ENCODE results near the gene PDZD2.
"Not testable (repeated sequence)": the region's sequence is repeated elsewhere in the genome, so short reads cannot be mapped to it uniquely, and the experiment has no call there.

The PDZD2 gene

DNA sequence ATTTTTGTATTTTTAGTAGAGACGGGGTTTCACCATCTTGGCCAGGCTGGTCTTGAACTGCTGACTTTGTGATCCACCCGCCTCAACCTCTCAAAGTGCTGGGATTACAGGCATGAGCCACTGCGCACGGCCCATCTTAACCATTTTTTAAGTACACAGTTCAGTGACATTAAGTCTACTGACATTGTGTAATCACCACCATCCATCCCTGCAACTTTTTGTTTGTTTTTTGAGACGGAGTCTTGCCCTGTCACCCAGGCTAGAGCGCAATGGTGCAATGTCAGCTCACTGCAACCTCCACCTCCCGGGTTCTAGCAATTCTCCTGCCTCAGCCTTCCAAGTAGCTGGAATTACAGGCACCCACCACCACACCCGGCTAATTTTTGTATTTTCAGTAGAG, 480.0 kb downstream of the PDZD2 start:
- DNase-seq = not testable (repeated sequence)

DNA sequence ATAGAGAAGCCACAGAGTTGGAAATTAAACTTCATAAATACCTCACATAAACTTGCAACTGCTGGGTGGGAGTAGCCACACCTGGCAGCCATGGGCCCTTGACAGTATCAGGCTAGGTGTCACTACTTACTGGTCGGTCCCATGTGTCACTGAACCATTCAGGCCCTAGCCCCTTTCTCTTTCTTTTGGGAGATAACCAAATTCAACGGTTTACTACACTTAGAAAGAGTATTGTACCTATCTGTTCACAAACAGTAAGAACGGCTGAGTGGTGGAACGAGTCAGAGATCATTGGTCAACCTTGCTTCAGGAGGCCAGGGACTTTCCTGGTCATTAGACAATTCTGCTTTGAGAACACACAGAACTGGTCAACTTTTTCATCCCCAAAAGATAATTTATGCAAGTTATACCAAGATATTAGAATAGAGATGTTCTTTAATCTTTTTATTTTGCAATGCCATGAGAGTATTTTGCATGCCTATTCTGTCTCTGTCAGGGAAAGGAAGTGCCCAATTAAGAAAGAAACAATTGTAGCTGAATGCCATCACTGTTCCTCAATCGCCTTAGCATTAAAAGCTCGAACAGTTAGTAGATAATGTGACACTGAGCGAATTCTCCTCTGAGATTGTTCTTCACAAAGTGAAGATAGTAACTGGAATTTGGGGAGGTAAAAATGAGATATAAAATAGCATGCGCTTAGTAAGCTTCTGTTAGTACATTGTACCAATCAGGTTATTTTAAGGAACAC, 484.3 kb downstream of the PDZD2 start:
- no peak for DNase-seq

DNA sequence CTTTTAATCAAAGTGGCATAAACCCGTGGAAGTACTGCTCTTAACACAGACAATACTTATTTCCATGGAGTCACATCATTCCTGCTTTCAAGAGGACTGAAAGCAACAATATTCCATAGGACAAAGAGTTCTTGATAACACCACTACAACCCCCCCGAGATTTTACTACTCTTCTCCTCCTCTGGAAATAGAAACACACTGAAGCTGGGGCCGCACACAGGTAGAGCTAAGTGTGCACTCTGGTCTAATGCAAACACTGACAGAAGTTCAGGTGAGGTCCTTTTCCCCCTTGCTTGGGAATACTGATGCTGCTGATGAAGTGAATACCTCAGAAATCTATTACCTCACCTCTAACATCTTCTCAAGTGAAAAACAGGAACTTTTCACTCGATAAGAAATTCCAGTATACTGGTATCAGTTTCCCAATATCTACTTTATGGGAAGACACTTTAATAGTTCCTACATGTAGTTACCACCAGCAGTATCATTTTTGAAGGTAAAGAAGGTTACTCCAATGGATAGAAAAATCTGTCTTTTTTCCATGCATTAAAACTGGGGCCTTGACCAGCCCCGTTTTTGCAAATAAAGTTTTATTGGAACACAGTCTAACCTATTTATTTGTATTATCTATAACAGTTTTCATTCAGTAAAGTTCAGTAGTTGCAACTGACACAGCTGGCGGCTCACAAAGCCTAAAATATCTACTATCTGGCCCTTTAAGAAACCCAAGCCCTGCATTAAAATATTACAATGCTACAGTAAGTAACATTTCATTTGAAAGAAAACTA, 485.2 kb downstream of the PDZD2 start:
- no peak for DNase-seq

DNA sequence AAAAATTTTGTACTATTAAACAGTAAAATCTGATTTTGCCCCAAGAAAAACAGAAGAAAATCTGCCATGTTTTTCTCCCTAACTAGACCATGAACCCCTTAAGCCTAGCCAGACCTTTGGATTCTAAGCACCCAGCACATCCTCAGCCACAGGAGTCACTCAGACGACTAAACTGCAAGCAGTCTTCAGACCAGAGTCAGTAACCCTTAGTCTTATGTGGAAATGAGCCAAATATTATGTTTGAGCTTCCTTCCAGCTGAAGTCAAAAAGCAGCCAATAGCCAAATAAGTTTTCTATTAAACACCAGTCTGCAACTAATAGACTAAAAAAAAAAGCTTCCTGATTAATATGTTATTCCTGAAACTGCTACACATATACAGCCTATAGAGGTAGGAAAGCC, 487.8 kb downstream of the PDZD2 start:
- no peak for DNase-seq

DNA sequence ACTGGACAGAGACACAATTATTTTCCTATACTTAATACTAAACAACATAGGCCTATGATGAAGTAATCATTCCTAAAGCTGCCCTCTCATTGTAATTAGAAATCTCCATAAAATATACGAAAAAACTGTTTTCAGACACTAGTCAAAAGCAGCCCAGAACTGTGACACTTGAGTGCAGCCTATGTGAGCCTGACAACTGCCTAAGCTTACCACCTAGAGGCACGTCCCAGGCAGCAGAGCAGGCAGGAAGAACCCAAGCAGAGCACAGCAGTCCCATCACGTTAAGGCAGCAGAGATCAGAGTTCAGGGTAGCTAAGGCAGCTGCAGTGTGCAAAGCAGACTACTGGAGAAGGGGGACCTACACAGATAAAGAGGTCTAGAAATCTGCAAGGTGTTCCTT, 488.8 kb downstream of the PDZD2 start:
- no peak for DNase-seq

DNA sequence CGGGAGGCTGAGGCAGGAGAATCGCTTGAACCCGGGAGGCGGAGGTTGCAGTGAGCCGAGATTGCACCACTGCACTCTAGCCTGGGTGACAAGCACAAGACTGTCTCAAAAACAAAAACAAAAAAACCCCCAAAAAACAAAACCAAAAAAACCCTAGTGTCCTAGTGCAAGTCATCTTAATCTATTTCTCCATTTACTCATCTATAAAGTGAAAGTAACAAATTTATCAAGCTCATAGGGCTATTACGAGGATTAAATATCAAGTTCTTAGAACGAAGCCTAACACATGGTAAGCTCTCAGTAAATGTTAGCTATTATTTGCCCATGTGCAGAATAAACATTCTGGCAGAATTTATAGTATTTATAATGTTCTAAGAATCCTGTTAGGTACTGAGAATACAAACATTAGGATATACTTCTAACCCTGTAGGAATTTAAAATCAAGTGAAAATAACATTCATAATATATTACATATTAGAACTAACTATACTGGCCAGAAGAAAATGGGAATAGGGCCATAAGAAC, 490.2 kb downstream of the PDZD2 start:
- no peak for DNase-seq

- no peak for DNase-seq
These were observed 491.9 kb downstream of the PDZD2 start for GRCh38 chr5:32130865-32131264.

GRCh38 chr5:32131604-32132003, 492.7 kb downstream of the PDZD2 start:
- no peak for DNase-seq

- no peak for DNase-seq
These were observed 493.8 kb downstream of the PDZD2 start for GRCh38 chr5:32132757-32133156.

- DNase-seq = no peak
These were observed 496.2 kb downstream of the PDZD2 start for GRCh38 chr5:32135086-32135485.

GRCh38 chr5:32136342-32136741, 497.4 kb downstream of the PDZD2 start:
- DNase-seq = no peak

DNA sequence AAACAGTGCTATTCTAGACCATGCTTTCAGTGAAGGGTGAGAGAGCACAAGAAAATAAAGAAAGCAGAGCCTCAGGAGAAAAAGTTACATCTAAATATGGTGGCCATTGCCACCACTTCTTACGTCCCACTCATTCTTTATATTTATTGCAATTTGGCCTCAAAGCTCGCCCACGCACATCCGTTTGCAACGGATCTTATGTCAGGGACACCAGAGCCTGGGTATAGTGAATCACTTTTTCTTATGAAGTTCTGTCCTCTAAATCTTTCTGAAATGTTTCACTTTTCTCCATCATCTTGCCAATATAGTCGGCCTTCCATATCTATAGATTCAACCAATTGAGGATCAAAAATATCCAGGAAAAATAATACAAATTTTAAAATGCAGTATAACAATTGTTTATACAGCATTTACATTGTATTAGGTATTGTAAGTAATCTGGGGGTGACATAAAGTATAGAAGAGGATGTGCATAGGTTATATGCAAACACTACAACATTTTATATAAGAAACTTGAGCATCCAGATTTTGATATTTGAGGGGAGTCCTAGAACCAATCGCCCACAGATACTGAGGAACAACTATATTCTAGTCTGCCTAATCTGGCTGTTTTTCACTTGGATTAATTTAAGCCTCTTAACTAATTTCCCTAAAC, 500.0 kb downstream of the PDZD2 start:
- DNase-seq = no peak

GRCh38 chr5:32143617-32144377, 504.9 kb downstream of the PDZD2 start:
- DNase-seq = no peak

DNA sequence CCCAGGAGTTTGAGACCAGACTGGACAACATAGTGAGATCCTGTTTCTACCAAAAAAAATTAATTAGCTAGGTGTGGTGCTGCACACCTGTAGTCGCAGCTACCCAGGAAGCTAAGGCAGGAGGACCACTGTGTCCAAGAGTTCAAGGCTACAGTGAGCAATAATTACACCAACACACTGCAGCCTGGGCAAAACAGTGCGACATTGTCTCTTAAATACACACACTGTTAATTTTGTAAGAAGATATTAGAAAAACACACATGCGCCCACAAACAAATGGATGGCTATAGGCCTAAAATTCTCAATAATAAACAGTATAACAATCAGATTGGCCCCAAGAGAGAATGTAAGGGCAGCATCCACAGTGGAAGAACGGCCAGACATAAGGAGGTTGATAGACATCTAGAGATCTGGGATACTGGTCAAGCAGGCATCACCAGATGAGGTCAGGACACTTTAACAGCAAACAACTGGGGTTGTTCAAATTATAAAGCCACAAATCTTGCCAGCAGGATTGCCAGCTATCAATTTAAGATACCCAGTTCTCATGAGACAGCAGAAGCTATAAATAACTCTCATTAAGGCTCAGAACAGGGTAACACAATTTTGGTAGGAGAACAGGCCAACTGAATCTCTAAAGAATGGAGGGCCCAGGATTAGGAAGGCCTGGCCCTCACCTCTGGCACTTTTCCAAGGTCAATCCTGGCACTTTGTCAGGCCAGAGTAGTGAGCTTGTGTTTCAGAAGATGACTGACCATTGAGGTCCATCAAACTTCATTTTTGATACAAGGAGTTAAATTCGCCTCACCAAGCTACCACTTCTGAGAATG, 505.7 kb downstream of the PDZD2 start:
- DNase-seq = no peak

GRCh38 chr5:32145378-32145777, 506.4 kb downstream of the PDZD2 start:
- DNase-seq = no peak

DNA sequence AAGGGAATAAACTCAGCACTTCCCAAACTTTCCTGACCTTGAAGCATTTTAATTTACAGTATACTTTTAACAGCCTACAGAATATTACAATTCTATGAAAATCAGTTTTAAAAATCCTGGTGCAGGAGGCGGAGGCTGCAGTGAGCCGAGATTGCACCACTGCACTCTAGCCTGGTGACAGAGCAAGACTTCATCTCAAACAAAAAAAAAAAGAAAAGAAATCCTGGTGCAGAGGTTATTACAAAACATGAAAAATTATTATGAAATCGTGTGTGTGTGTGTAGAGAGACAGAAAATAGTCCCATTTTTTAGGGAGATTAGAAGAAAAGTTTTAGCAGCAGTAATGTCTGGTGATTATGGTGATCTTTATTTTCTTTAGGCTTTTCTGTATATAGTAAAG, 508.3 kb downstream of the PDZD2 start:
- no peak for DNase-seq

GRCh38 chr5:32147959-32148358, 509.0 kb downstream of the PDZD2 start:
- no peak for DNase-seq

DNA sequence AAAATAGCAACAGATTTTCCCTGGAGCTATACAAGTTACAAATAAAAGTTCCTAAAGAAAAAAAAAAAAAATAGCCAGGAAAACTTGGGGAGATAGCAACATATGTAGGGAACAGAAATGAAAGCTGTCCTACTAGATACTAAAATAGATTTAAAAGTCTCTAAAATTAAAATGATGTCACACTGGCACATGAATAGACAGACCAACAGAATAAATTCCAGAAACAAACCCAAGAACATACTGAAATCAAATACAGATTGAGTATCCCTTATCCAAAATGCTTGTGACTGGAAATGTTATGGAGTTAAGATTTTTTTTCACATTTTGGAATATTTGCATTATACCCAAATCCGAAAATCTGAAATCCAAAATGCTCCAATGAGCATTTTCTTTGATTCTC, 511.4 kb downstream of the PDZD2 start:
- DNase-seq = no peak

DNA sequence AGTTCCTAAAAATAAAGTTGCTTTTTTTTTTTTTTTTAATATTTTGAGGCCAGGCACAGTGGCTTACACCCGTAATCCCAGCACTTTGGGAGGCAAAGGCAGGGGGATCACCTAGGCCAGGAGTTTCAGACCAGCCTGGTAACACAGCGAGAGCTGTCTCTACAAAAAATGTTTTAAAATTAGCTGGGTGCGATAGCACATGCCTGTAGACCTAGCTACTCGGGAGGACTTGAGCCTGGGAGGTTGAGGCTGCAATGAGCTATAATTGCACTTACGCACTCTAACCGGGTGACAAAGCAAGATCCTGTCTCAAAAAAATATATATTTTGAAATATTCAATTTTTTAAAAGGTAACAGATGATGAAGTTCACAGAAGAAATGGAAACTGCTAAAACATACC, 512.3 kb downstream of the PDZD2 start:
- no peak for DNase-seq

- DNase-seq = no peak
These were observed 514.8 kb downstream of the PDZD2 start for GRCh38 chr5:32153723-32154122.

GRCh38 chr5:32155211-32155610, 516.3 kb downstream of the PDZD2 start:
- DNase-seq = no peak

GRCh38 chr5:32156635-32157034, 517.7 kb downstream of the PDZD2 start:
- no peak for DNase-seq
